Fibroblast of skin of left quadriceps (primary cell): Measurements from ENCODE around the gene ASIC2.

Experiments used
- DNase-seq, 2 experiments: peaks; one replicate each; pipeline ENCODE4 v3.0.0-alpha.2; 2013; ENCODE audit warnings: low read depth in 2 of 2

ASIC2 gene

GRCh38 chr17:33163533-33164168 is 129.4 kb downstream of the ASIC2 start:
- no peak for DNase-seq

GRCh38 chr17:33154869-33155455 is 138.1 kb downstream of the ASIC2 start:
- no peak for DNase-seq

- DNase-seq = no peak
Measured at GRCh38 chr17:33152783-33153182, 140.3 kb downstream of the ASIC2 start.

DNA sequence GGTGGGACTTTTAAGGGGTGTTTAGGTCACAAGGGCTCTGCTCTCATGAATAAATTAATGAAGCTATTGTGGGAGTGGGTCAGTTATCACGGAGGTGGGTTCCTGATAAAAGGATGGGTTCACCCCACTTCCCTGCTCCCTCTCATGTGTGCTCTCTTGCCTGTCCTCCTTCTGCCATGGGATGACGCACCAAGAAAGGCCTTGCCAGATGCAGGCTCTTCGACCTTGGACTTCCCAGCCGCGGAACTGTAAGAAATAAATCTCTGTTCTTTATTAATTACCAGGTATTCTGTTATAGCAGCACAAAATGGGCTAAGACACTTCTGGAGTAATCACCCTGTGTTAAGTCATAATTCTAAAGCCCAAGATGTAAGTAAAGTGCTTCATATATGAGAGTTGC is 141.5 kb downstream of the ASIC2 start:
- no peak for DNase-seq

DNA sequence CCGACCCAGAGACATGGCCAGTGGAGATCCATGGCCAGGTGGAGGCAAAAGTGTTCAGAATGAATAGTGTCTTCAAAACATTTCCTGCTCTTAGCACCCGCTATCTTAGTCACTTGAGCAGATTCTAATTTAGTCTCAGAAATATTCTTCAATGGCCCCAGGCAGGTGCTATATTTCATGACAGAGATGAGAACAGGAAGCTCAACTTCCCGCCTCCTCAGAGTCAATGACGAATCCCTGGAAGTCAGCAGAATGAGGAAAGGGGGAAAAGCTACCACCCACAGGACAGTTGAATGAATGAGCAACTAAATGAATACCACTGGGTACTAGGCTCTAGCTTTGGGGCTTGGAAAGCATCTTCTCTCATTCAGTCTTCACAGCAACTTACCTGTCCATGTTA is 147.2 kb downstream of the ASIC2 start:
- DNase-seq = no peak

- no peak for DNase-seq
Measured at GRCh38 chr17:33144837-33145236, 148.3 kb downstream of the ASIC2 start.

DNA sequence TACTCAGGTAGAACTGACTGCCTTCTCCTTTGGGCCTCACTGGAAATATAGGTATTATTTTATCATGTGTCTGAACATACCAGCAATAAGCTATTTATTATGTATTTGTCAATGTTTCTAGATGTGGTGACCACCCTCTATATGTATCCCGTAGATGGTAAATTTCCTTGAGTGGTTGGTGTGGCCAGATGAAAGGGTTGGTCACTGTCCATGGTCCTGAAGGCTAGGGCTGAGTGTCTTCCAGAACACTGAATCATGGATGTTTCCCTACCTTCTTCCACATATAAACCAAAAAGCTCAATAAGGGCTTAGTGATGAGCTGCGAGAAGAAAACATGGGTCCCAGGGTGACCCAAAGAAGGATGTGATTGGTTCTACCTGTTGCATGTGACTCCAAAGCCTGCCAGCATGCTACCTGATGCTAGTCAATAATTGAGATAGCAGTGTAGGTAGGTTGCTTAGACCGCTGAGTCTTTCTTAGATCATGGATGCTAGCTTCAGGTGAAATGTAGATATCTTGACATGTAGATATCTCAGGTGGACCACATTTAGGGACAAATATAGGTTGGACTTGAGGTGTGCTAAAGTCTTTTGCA is 150.3 kb downstream of the ASIC2 start:
- DNase-seq = no peak

- no peak for DNase-seq
Measured at GRCh38 chr17:33140413-33141099, 152.5 kb downstream of the ASIC2 start.

GRCh38 chr17:33138627-33139026 is 154.5 kb downstream of the ASIC2 start:
- DNase-seq = no peak

DNA sequence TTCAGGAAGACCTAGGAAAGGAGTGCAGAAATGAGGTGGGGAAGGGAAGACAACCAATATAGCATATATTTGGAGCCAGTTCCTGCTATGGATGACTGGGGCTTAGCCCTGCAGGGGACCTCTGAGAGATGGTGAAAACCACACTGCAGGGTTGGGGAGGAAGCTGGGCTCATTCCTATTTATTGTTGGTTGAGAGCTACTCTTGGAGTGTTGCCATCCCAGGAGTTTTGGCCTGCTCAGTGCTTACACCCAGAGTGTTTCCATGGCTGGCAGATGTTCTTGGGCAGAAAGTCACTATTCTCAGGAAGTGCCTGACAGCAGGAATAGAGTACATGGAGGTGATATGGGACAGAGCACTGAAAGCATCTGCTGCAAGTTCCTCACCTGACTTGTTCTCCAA is 155.7 kb downstream of the ASIC2 start:
- no peak for DNase-seq

- DNase-seq = no peak
Measured at GRCh38 chr17:33135691-33136090, 157.4 kb downstream of the ASIC2 start.

DNA sequence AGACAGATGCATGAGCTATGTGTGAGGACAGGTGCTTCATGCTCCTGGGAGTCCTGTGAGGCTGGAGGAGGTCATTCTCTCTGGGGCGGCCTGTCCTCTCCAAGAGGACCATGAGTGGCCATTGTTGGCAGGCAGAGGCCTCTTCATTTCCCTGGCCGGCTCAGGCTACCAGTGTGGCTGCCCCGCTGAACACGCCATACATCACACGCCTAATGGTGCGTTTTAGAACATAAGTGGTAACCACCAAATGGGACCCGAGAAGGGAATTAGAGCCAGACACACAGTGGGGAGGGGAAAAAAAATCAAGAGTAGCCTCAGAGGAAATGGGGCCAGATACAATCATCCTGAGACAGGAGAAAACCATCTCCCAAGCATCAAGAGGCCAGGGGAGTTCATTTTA is 161.5 kb downstream of the ASIC2 start:
- no peak for DNase-seq

- no peak for DNase-seq
Measured at GRCh38 chr17:33127706-33128105, 165.4 kb downstream of the ASIC2 start.

DNA sequence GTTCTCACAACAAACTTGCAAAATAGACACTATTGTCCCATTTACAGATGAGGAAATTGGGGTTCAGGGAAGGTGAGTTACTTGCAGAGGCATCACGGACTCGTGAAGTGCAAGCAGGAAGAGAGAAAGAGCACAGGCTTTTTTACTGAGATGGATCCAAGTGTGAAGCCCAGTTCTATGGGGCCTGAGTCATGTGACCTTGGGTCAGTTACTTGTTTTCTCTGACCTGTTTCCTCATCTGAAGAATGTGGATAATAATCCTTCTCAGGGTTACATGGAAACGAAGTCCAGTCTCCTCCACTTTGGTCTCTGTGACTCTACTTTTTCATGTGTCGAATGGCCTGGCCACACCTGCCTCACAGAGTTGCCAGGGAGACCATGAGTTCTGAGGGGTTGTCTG is 167.0 kb downstream of the ASIC2 start:
- no peak for DNase-seq

GRCh38 chr17:33125552-33125950 is 167.5 kb downstream of the ASIC2 start:
- DNase-seq = no peak

GRCh38 chr17:33124871-33125551 is 168.1 kb downstream of the ASIC2 start:
- DNase-seq = no peak

DNA sequence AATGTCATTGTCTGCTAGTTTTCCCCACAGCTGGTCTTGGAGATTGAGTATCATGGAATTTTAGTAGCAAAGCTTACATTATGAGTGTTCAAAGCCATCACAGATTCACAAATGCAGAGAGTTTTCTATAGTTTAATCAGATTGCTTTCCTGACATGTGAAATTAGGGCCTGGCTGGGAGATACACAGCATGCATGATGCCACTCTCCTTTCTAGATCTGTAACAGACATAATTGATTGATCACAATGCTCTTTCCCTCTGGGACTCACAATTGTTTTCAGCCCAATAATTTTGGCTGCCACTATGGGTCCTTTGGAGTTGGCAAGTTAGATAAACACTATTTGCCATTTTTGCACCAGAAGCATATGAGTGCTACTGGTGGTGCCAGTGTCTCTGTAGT is 168.9 kb downstream of the ASIC2 start:
- no peak for DNase-seq

GRCh38 chr17:33121756-33122155 is 171.3 kb downstream of the ASIC2 start:
- no peak for DNase-seq

DNA sequence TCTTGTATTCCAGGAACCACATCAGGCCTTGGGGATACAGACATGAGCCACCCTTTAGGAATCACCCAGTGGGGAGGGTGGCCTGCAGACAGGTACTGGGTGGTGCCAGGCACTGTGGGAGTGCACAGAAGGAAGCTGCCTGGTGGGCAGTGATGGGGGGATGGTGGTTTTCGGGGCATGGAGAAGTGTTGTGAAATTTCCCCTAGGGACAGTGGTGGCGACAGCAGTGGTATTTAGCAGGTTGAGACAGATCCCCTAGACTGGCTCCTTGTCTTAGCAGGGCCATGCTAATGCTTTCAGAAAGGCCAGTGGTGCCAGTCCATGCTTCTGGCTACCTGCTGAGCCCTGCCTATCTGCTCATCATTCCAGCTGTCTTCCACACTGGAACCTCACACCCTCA is 171.8 kb downstream of the ASIC2 start:
- DNase-seq = no peak

- DNase-seq = no peak
Measured at GRCh38 chr17:33120103-33120502, 173.0 kb downstream of the ASIC2 start.

DNA sequence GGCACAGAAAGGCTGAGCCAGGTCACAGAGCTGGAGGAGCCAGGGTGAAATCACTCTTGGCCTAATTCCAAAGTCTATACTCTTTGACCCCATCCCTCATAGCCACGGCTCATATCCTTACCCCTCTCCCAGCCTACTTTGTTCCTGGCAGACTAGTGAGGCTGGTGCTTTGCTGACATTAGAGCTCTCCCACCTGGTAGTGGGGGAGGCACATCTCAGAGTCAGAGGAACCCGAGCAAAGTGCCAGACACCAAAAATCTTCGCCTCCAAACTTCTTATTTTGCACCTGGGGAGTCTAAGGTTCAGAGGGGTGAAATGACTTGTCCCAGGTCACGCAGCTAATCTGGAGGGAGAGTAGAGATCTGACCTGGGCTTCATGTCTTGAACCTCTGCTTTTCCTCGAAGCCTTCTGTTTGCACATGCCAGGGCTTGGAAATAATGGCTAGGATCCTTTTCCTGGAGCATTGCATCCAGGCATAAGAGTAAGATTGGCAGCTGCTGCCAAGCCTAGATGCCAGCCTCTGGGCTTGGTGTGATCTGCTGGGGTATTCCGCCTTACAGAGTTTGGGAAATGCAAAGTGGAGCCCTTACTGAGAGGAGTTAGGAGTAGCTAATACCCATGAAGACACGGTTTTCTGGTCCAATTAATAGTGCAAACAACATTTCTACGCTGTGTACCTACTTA is 174.6 kb downstream of the ASIC2 start:
- DNase-seq = no peak

DNA sequence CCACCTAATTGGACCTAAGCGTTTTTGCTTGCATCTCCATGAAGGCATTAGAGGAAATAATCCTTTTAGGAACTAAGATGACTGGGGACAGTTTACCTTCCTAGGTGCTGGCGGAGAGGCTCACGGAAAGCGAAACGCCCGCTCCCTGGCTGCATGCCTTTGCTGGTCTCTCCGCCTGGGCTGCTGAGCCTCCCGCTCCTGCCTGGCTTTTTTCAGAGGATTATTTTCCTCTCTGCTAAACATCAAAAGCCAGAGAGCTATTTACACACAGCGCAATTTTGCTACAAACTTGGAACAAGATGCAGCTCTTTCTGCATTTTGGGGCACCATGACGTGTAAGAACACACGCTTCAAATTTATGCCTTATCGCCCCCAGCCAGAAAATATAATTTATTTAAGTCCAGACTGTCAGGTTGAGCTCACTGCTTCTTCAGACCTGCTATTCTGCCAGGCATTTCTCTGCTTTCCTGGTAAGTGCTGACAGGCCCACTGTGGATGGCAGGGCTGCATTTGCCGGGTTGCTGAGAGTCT is 177.0 kb downstream of the ASIC2 start:
- DNase-seq = no peak
